Measurements from ENCODE around the gene FAAH. TPM values are rescaled to one million over a fixed set of nuclear protein-coding genes. Genes with fewer than 3 reads are reported as not detected.

The FAAH gene
- total RNA-seq, 1 experiment from 2014 or later = 0.74 TPM

DNA sequence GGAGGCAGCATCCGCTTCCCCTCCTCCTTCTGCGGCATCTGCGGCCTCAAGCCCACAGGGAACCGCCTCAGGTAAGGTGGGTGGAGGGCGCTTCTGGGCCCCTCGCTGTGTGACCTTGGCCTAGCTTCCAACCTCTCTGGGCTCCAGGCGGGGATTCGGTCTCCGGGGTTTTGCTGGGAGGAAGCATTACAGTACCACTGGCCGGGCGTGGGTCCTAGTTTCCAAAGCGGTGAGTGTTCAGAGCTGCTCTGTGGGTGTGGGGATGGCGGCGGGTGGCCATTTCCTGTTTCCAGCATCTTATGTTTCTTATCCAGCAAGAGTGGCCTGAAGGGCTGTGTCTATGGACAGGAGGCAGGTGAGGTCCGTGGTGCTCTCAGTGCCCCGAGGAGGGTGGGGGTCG lies 11.6 kb downstream of the FAAH start:
- no peak overlapping the region for H3K4me3 ChIP-seq
- H3K27ac ChIP-seq = no peak overlapping the region
- H3K9me3 ChIP-seq (replicated peaks) = no peaks in the 10 kb centered on the region
- H3K27me3 ChIP-seq (replicated peaks) = no peaks in the 10 kb centered on the region
- DNase-seq (ENCODE audit: low read depth in 1 of 2, low spot score in 2 of 2) = no peak
- H3K4me1 ChIP-seq (replicated peaks) = peaks cover 6% of the 10 kb centered on the region; the same call in 1 of the 2 replicates
- no peaks in the 10 kb centered on the region for H3K36me3 ChIP-seq

DNA sequence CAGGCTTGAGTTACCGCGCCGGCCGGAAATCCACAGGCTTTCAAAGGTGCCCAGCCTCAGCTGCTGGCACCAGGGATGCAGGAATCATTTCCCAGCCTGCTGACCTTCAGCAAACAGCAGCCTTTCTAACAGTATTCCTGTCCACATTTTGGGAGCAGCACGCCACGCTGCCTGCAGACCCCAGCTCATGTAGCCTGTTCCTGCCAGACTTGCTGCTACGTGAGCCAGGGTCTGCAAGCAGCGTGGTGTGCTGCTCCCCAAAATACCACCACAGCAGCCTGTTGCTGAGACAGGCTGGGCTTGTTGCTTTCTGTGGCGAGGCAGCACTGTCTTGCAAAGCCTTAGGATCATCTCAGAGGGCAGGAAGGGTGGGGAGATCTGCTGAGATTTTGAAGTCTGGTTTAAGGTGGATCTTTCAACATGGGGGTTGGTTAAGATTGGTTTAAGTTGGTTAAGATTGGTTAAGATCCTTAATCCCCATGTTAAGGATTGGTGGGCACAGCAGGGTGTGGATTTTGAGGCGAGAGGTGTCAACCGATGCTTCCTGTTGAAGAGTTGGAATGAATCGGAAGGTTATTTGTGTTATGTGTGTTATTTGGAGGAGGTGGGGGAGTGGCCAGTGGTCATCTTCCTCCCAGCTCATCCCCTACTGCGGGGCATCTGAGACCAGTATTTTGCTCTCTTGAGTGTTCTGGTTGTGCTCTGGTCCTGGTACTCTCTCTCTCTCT lies 12.9 kb downstream of the FAAH start:
- Histone ChIP-seq H3K9me3 (replicated peaks) (no peaks in the 10 kb centered on the region), H3K27me3 (replicated peaks) (no peaks in the 10 kb centered on the region), H3K4me3 (no peak overlapping the region), H3K4me1 (replicated peaks) (peaks cover 6% of the 10 kb centered on the region; the same call in 1 of the 2 replicates), H3K27ac (no peak overlapping the region), H3K36me3 (no peaks in the 10 kb centered on the region)
- DNase-seq (ENCODE audit: low read depth in 1 of 2, low spot score in 2 of 2) = no peak

DNA sequence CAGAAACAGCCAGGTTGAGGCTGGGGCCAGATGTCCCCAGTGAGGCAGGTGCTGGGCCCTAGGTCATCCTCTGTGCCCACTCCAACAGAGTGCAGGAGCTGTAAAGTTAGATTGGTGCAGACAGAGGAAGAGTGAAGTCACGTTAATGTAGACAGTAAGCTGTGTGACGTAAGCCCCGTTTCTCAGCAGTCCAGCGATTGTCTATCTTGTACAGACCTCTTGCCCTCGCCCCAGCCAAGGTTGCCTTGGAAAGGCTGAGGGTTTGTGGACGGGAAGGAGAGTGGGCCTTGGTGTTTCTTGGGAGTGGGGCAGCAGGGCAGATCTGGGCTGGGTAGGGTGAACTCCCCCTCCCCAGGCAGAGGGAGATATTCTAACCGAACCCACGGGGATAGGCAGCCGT lies 13.5 kb downstream of the FAAH start:
- Histone ChIP-seq H3K36me3 (no peaks in the 10 kb centered on the region), H3K4me3 (no peak overlapping the region), H3K27me3 (replicated peaks) (no peaks in the 10 kb centered on the region), H3K4me1 (replicated peaks) (peaks cover 6% of the 10 kb centered on the region; the same call in 1 of the 2 replicates), H3K9me3 (replicated peaks) (no peaks in the 10 kb centered on the region), H3K27ac (no peak overlapping the region)
- DNase-seq (ENCODE audit: low read depth in 1 of 2, low spot score in 2 of 2) = no peak

DNA sequence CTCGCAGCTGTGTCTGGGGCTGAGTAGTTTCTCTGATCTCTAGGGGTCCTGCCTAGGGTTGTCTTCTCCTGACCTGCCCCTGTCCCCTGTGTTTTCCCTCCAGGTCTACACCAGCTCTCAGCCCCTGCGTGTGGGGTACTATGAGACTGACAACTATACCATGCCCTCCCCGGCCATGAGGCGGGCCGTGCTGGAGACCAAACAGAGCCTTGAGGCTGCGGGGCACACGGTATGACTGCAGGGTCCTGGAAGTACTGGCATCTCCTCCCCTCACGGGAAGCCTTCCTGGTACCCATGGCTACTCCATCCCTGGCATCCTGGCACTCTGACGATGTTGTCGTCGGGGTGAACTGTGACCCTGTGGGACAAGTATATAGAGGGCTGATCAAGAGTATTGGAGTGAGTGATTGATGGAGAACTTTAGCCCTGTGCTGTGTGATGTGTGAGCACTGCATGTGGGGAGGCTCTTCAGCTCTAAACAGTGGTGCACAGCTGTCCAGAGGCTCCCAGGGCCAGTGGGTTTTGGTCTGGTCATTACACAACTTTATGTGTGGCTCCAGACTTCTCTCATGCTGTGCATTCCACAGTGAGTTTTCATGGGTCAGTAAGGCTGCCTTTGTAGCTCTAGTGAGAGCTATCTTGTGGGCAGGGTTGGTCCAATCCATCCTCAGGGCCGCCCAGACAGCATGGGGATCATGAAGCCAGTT lies 14.4 kb downstream of the FAAH start:
- no peak for DNase-seq (ENCODE audit: low read depth in 1 of 2, low spot score in 2 of 2)
- peaks cover 6% of the 10 kb centered on the region; the same call in 1 of the 2 replicates for H3K4me1 ChIP-seq (replicated peaks)
- no peaks in the 10 kb centered on the region for H3K27me3 ChIP-seq (replicated peaks)
- H3K9me3 ChIP-seq (replicated peaks) = no peaks in the 10 kb centered on the region
- no peak overlapping the region for H3K4me3 ChIP-seq
- H3K27ac ChIP-seq = no peak overlapping the region
- H3K36me3 ChIP-seq = no peaks in the 10 kb centered on the region

DNA sequence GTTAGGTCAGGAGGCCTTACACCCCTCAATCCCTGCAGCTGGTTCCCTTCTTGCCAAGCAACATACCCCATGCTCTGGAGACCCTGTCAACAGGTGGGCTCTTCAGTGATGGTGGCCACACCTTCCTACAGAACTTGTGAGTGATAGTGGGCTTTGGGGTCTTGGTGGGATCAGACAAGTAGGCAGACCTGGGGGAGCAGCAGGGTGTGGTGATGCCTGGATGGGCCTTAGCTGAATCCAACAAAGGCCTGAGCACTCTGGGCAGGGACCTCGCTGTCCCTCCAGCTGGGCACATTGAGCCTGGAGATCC lies 14.9 kb downstream of the FAAH start:
- DNase-seq (ENCODE audit: low read depth in 1 of 2, low spot score in 2 of 2) = no peak
- Histone ChIP-seq H3K4me3 (no peak overlapping the region), H3K9me3 (replicated peaks) (no peaks in the 10 kb centered on the region)

DNA sequence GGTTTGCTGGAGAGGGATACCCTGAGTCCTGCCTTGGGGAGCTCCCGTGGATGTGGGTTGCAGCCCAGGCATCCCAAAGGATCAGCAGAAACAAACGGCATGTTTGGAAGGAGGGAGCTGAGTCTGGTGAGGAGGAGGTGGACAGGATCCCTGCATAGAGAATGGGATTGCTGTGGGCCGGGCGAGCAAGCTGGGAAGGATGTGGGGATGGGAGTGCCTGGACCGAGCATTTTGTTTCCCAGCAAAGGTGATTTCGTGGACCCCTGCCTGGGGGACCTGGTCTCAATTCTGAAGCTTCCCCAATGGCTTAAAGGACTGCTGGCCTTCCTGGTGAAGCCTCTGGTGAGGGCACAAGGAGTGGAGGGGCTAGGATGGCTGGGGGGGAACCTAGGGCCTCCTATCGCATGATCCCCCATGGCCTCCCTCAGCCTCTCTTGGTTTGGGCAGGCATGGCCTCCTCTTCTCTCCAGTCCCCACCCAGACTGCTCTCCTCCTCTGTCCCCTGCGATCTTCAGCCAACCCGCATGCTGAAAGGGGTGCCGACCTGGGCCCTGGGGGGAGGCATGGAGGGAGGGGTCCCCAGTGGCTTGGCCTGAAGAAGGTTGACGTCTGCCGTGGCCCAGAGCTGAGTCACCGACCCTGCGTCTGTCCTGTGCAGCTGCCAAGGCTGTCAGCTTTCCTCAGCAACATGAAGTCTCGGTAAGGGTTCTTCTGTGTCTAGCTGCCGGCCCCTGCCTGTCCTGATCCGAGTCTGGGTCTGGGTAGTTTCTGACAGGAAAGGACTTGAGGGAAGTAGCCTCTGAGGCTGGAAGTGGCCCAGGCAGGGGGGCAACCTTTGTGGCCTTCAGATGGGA lies 16.3 kb downstream of the FAAH start:
- DNase-seq (ENCODE audit: low read depth in 1 of 2, low spot score in 2 of 2) = no peak
- Histone ChIP-seq H3K27ac (no peak overlapping the region), H3K4me3 (no peak overlapping the region), H3K27me3 (replicated peaks) (no peaks in the 10 kb centered on the region), H3K4me1 (replicated peaks) (peaks cover 6% of the 10 kb centered on the region; the same call in 1 of the 2 replicates), H3K9me3 (replicated peaks) (no peaks in the 10 kb centered on the region), H3K36me3 (no peaks in the 10 kb centered on the region)

More for the DNA sequence above, 14.9 kb downstream of the FAAH start:
- no peaks in the 10 kb centered on the region for H3K27me3 ChIP-seq (replicated peaks)
- H3K4me1 ChIP-seq (replicated peaks) = peaks cover 6% of the 10 kb centered on the region; the same call in 1 of the 2 replicates
- no peaks in the 10 kb centered on the region for H3K36me3 ChIP-seq
- no peak overlapping the region for H3K27ac ChIP-seq

DNA sequence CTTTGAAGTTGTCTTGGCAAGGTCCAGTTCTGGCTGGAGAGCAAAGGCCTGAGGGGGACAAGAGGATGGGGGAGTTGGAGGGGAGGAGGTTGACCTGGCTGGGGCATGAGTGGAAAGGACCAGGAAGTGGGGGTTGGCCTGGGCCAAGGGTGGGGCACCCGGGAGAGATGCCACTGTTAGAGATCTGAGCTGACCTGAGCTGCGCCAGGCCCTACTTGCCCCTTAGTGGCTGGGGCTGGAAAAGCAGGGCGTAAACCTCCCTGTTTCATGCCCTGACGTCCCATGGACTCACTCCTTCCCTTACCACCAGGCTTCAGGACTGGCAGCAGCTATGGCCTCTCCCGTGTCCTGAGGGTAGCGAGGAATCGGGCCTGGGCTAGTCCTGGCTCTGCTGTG lies 16.9 kb downstream of the FAAH start:
- Histone ChIP-seq H3K27me3 (replicated peaks) (no peaks in the 10 kb centered on the region), H3K36me3 (no peaks in the 10 kb centered on the region), H3K4me1 (replicated peaks) (peaks cover 6% of the 10 kb centered on the region; the same call in 1 of the 2 replicates), H3K4me3 (no peak overlapping the region), H3K27ac (no peak overlapping the region), H3K9me3 (replicated peaks) (no peaks in the 10 kb centered on the region)
- DNase-seq (ENCODE audit: low read depth in 1 of 2, low spot score in 2 of 2) = no peak

DNA sequence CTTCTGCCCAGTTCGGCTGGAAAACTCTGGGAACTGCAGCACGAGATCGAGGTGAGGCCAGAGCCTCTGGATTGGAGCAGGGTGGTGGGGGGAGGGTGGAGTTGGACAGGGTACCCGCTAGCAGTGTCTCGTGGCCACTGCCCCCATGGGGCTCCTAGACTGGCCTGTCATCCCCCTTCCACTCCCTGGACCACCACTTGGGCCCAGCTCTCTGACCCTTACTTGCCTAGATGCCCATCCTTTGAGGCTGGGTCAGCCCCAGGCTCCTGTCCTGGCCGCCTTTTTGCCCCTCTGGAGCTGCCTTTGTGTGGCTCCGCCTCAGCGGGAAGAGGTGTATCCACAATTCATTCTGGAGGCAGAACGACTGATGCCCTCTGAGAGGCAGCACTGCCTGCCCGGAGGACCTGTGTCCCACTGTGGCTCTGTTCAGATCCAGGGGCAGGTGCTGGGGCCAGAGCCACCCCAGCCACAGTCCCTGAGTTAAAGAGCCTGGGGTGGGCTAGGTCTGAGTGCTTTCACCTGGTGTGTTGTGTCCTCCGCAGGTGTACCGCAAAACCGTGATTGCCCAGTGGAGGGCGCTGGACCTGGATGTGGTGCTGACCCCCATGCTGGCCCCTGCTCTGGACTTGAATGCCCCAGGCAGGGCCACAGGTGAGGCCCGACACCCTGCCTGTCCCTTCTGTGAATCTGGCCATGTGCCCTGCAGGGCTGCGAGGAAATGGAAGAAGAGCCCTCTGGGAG lies 17.7 kb downstream of the FAAH start:
- 0 out of 2 replicates have a peak, but pooled peaks cover under 1% of the 10 kb centered on the region for H3K4me1 ChIP-seq (replicated peaks)
- no peak overlapping the region for H3K27ac ChIP-seq
- H3K9me3 ChIP-seq (replicated peaks) = no peaks in the 10 kb centered on the region
- H3K4me3 ChIP-seq = no peak overlapping the region
- H3K36me3 ChIP-seq = no peaks in the 10 kb centered on the region
- H3K27me3 ChIP-seq (replicated peaks) = no peaks in the 10 kb centered on the region
- no peak for DNase-seq (ENCODE audit: low read depth in 1 of 2, low spot score in 2 of 2)

DNA sequence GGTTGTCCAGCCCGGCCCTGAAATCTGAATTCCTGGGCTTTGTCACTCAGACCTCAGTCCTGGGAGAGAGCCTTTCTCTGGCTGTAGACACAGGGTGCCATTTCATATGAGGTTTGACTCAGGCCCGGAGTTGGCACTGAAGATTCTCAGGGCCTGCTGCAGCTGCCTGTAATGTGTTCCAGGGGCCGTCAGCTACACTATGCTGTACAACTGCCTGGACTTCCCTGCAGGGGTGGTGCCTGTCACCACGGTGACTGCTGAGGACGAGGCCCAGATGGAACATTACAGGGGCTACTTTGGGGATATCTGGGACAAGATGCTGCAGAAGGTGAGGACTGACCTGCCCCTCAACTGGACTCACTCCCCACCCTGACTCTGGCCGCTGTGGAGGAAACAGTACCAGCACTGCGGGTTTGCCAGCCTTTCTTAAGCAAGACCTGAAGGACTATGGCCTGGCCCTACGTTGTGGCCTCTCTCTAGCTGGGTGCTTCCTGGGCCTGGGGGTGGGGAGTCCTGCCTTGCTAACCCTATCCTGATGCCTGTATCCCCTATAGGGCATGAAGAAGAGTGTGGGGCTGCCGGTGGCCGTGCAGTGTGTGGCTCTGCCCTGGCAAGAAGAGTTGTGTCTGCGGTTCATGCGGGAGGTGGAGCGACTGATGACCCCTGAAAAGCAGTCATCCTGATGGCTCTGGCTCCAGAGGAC lies 18.9 kb downstream of the FAAH start:
- DNase-seq (ENCODE audit: low read depth in 1 of 2, low spot score in 2 of 2) = no peak

DNA sequence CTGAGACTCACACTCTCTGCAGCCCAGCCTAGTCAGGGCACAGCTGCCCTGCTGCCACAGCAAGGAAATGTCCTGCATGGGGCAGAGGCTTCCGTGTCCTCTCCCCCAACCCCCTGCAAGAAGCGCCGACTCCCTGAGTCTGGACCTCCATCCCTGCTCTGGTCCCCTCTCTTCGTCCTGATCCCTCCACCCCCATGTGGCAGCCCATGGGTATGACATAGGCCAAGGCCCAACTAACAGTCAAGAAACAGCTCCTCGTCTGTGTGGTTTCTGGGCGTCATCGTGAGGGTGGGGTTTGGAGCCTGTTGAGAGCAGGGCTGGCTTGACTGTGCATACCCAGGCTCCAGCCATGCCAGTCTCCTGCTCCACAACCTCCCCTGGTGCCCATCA lies 19.5 kb downstream of the FAAH start:
- Histone ChIP-seq H3K27me3 (replicated peaks) (no peaks in the 10 kb centered on the region), H3K4me1 (replicated peaks) (no peaks in the 10 kb centered on the region), H3K4me3 (no peak overlapping the region), H3K9me3 (replicated peaks) (no peaks in the 10 kb centered on the region), H3K27ac (no peak overlapping the region), H3K36me3 (no peaks in the 10 kb centered on the region)
- DNase-seq (ENCODE audit: low read depth in 1 of 2, low spot score in 2 of 2) = no peak

More for the DNA sequence above, 18.9 kb downstream of the FAAH start:
- H3K36me3 ChIP-seq = no peaks in the 10 kb centered on the region
- no peak overlapping the region for H3K4me3 ChIP-seq
- no peak overlapping the region for H3K27ac ChIP-seq
- H3K4me1 ChIP-seq (replicated peaks) = no peaks in the 10 kb centered on the region
- no peaks in the 10 kb centered on the region for H3K27me3 ChIP-seq (replicated peaks)
- H3K9me3 ChIP-seq (replicated peaks) = no peaks in the 10 kb centered on the region

DNA sequence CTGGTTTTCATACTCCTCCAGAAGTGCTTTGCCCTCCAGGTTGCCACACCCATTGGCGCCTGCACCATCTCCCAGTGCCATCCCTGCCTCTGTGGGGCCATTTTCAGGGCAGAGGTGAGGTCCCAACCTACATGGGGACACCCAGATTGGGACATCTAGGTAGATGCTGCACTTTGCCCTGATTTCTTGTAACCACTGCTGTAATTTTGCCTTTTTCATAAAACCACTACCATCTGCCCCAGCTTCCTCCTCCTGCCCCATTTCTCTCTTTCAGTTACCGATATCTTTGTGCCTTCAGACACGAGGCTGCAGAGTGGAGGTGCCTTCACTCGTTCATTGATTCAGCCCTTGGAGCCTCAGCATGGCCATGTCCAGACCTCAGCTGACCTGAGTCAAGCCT lies 21.4 kb downstream of the FAAH start:
- Histone ChIP-seq H3K4me3 (no peak overlapping the region), H3K9me3 (replicated peaks) (no peaks in the 10 kb centered on the region), H3K4me1 (replicated peaks) (no peaks in the 10 kb centered on the region), H3K27me3 (replicated peaks) (peaks cover 7% of the 10 kb centered on the region), H3K27ac (no peak overlapping the region), H3K36me3 (no peaks in the 10 kb centered on the region)
- no peak for DNase-seq (ENCODE audit: low read depth in 1 of 2, low spot score in 2 of 2)

DNA sequence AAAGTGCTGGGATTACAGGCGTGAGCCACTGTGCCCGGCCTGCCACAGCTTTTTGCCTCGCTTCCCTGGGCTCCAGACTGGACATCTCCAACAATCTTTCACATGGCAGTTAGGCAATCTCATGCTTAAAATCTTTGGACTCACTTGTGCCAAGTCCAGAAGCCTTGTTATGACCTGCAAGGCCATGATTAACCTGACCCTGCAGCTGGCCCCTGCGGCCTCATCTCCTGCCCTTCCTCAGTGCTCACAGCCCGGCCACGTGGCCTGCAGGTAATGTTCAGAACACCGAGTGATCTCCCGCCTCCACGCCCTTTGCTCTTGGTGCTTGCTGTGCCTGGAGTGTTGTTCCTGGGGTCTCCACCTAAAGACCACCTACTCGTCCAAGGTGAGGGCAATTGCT lies 24.9 kb downstream of the FAAH start:
- no peak overlapping the region for H3K4me3 ChIP-seq
- H3K9me3 ChIP-seq (replicated peaks) = no peaks in the 10 kb centered on the region
- peaks cover 7% of the 10 kb centered on the region for H3K27me3 ChIP-seq (replicated peaks)
- no peak for DNase-seq (ENCODE audit: low read depth in 1 of 2, low spot score in 2 of 2)
- H3K4me1 ChIP-seq (replicated peaks) = no peaks in the 10 kb centered on the region
- H3K36me3 ChIP-seq = no peaks in the 10 kb centered on the region
- no peak overlapping the region for H3K27ac ChIP-seq

DNA sequence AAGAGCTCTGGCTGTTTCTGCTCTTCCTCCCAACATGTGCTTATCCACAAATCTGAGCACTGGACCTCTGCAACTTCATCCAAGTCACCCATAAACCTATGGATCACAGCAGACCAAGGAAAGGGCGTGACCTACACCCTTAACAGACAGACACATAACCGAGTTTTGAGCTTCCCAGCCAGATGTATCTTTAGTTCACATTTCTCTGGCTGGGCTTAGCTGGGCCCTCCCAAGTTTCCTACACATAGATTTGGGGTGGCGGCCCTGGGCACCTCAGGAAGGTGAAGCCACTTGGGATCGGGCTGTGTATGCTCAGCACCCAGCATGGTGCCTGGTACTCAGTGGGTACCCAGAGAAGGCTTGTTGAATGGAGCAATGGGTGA lies 26.4 kb downstream of the FAAH start:
- H3K27me3 ChIP-seq (replicated peaks) = peaks cover 12% of the 10 kb centered on the region
- no peaks in the 10 kb centered on the region for H3K36me3 ChIP-seq
- no peak for DNase-seq (ENCODE audit: low read depth in 1 of 2, low spot score in 2 of 2)
- H3K9me3 ChIP-seq (replicated peaks) = no peaks in the 10 kb centered on the region
- no peak overlapping the region for H3K27ac ChIP-seq
- H3K4me1 ChIP-seq (replicated peaks) = no peaks in the 10 kb centered on the region
- H3K4me3 ChIP-seq = no peak overlapping the region
